K562 (cell line): Measurements from ENCODE around the gene DESI1. TPM values are rescaled to one million over a fixed set of nuclear protein-coding genes. Genes with fewer than 3 reads are reported as not detected.

Source experiments
- ATAC-seq: fragments of 200-7000 bp; cut with Tn5 transposase; 3 replicates; pipeline ENCODE4 v1.9.1; 2020; ENCODE audit warnings: moderate library complexity
- BruUV-seq: library from RNA; stranded (reverse); fragments of 400-500 nt; replicated peaks from 2 replicates; lab custom pipeline; 2021; lab: Mats Ljungman, UMichigan
- CTCF ChIA-PET: fragments of 300-600 bp; formaldehyde crosslinking; extraction: SDS; loops from one replicate; lab custom pipeline; 2021; ENCODE audit warnings: low intra/inter-chr PET ratio; lab: Yijun Ruan, JAX
- POLR2A ChIA-PET: fragments of 300-600, 350-650 bp; sonication (Branson Sonifier 250); formaldehyde crosslinking; extraction: SDS; loops from one replicate; lab custom pipeline; 2021; ENCODE audit warnings: antibody characterized with exemption, inconsistent platforms; lab: Yijun Ruan, JAX
- DNase-seq, 4 experiments: peaks; one replicate each; pipeline versions ENCODE4 v3.0.0 to v3.0.0-alpha.2; 2011 to 2018; ENCODE audit warnings: low spot score in 3 of 4, mixed read lengths in 3 of 4; ENCODE audit errors: extremely low read depth in 1 of 4
- FAIRE-seq: peaks from 2 replicates; lab custom pipeline; 2011; peaks lifted over from hg19 to GRCh38; lab: Jason Lieb, UNC
- H2AFZ ChIP-seq: 2 replicates; pipeline ENCODE4 v1.6.0; 2011; ENCODE audit warnings: low read depth, low read length, control low read depth, inconsistent platforms
- H3K27ac ChIP-seq: fragments of 200-600 bp; 3 replicates; pipeline ENCODE4 v1.8.0; 2011; ENCODE audit warnings: low read depth, mild to moderate bottlenecking, control low read depth, inconsistent platforms, low read length, moderate library complexity, mixed read lengths; ENCODE audit errors: extremely low read depth
- H3K27me3 ChIP-seq, 2 experiments: fragments of 300-600 bp in 1 of 2; 2 replicates in 1 of 2; 3 replicates in 1 of 2; pipeline versions ENCODE4 v1.6.0 to v1.8.0; 2011; ENCODE audit warnings: inconsistent platforms in 2 of 2, low read length in 2 of 2, mild to moderate bottlenecking in 1 of 2, mixed read lengths in 1 of 2, moderate library complexity in 1 of 2; ENCODE audit not compliant: control insufficient read depth in 2 of 2, insufficient read depth in 2 of 2
- H3K36me3 ChIP-seq: fragments of 300-600 bp; 3 replicates; pipeline ENCODE4 v1.8.0; 2011; ENCODE audit warnings: mild to moderate bottlenecking, low read length, inconsistent platforms; ENCODE audit not compliant: control insufficient read depth, insufficient read depth
- H3K4me1 ChIP-seq, 2 experiments: fragments of 200-600 bp in 1 of 2; replicated peaks in 1 of 2; 2 replicates in 1 of 2; 3 replicates in 1 of 2; pipeline versions ENCODE4 v1.5.1 to v1.8.0; 2011; ENCODE audit warnings: inconsistent platforms in 2 of 2, low read length in 2 of 2, mild to moderate bottlenecking in 1 of 2, mixed read lengths in 1 of 2, moderate library complexity in 1 of 2; ENCODE audit not compliant: control insufficient read depth in 2 of 2, insufficient read depth in 2 of 2
- H3K4me2 ChIP-seq: 2 replicates; pipeline ENCODE4 v1.6.1; 2011; ENCODE audit warnings: low read length, control low read depth, inconsistent platforms, mixed read lengths; ENCODE audit not compliant: insufficient read depth
- H3K4me3 ChIP-seq: fragments of 200-600 bp; sonication (generic), shearing (Covaris generic); 2 replicates; pipeline ENCODE4 v1.5.1; 2016; ENCODE audit warnings: control low read depth, inconsistent platforms
- H3K79me2 ChIP-seq: fragments of 200-600 bp; 3 replicates; pipeline ENCODE4 v1.8.0; 2011; ENCODE audit warnings: low read length, inconsistent platforms; ENCODE audit not compliant: control insufficient read depth, insufficient read depth
- H3K9ac ChIP-seq, 2 experiments: 2 replicates each; pipeline versions ENCODE4 v1.6.0 to v1.6.1; 2011; ENCODE audit warnings: low read depth in 2 of 2, low read length in 2 of 2, control low read depth in 1 of 2, inconsistent platforms in 1 of 2, mild to moderate bottlenecking in 1 of 2, mixed read lengths in 1 of 2; ENCODE audit not compliant: insufficient read depth in 1 of 2
- H3K9me1 ChIP-seq: one replicate; pipeline ENCODE4 v1.6.0; 2011; ENCODE audit warnings: inconsistent platforms, mild to moderate bottlenecking, low read length, moderate library complexity; ENCODE audit not compliant: control insufficient read depth, insufficient read depth
- H3K9me3 ChIP-seq: replicated peaks from 2 replicates; pipeline ENCODE4 v1.5.1; 2011; ENCODE audit warnings: low read depth, low read length, inconsistent platforms; ENCODE audit not compliant: control insufficient read depth, insufficient read depth
- H4K20me1 ChIP-seq: replicated peaks from 2 replicates; pipeline ENCODE4 v1.6.1; 2011; ENCODE audit warnings: low read length, inconsistent platforms, mixed read lengths; ENCODE audit not compliant: control insufficient read depth, insufficient read depth
- BCOR ChIP-seq: fragments of 450-650 bp; IDR thresholded peaks from 2 replicates; pipeline ENCODE4 v1.6.1; 2016
- CBX8 ChIP-seq: fragments of 200-600 bp; sonication (generic); IDR thresholded peaks from 2 replicates; pipeline ENCODE4 v1.6.1; 2012; ENCODE audit warnings: borderline replicate concordance, mixed run types, low read depth, mild to moderate bottlenecking, moderate library complexity, mixed read lengths, low read length, control low read depth, inconsistent platforms; ENCODE audit not compliant: poor library complexity, severe bottlenecking; ENCODE audit errors: extremely low read depth
- EGR1 ChIP-seq: fragments of 450-650 bp; conservative IDR thresholded peaks from 2 replicates; pipeline ENCODE4 v1.6.1; 2017; ENCODE audit warnings: mild to moderate bottlenecking
- EP400 ChIP-seq: fragments of 450-650 bp; IDR thresholded peaks from 2 replicates; pipeline ENCODE4 v1.6.1; 2017; ENCODE audit warnings: antibody characterized with exemption, mild to moderate bottlenecking, moderate library complexity
- FOXA3 ChIP-seq, 2 experiments: fragments of 450-650 bp in 1 of 2; sonication (generic) in 1 of 2; formaldehyde crosslinking; IDR thresholded peaks in 1 of 2; conservative IDR thresholded peaks in 1 of 2; 2 replicates each; pipeline versions ENCODE4 v1.4.0 to v1.8.0; 2020 to 2022; ENCODE audit warnings: mild to moderate bottlenecking in 2 of 2, missing genetic modification reagents in 1 of 2
- HDAC6 ChIP-seq: IDR thresholded peaks from 2 replicates; pipeline ENCODE4 v1.6.1; 2012; ENCODE audit warnings: low read depth, mild to moderate bottlenecking, control low read depth, inconsistent platforms, low read length, moderate library complexity
- HMBOX1 ChIP-seq: sonication (generic); IDR thresholded peaks from 2 replicates; pipeline ENCODE4 v1.6.1; 2016
- KDM1A ChIP-seq, 2 experiments: fragments of 450-650 bp; IDR thresholded peaks; 2 replicates each; pipeline ENCODE4 v1.6.1; 2016; ENCODE audit warnings: mild to moderate bottlenecking in 2 of 2
- MAFK ChIP-seq: IDR thresholded peaks from 2 replicates; pipeline ENCODE4 v1.6.1; 2011; ENCODE audit warnings: low read length, improper control_type of control experiment
- MNT ChIP-seq, 2 experiments: fragments of 450-650 bp; conservative IDR thresholded peaks; 2 replicates each; pipeline ENCODE4 v1.6.1; 2017; ENCODE audit warnings: mild to moderate bottlenecking in 2 of 2, moderate library complexity in 2 of 2
- NR4A1 ChIP-seq, 2 experiments: fragments of 250-450 bp in 1 of 2; fragments of 450-650 bp in 1 of 2; sonication (Bioruptor Pico) in 1 of 2; IDR thresholded peaks; 2 replicates each; pipeline versions ENCODE4 v1.4.0 to v1.6.1; 2016 to 2020; ENCODE audit warnings: mild to moderate bottlenecking in 2 of 2, missing compliant biosample characterization in 1 of 2, missing genetic modification characterization in 1 of 2, moderate library complexity in 1 of 2
- POLR2A ChIP-seq: fragments of 450-650 bp; conservative IDR thresholded peaks from 2 replicates; pipeline ENCODE4 v1.6.1; 2016
- POU5F1 ChIP-seq: fragments of 150-350 bp; IDR thresholded peaks from 2 replicates; pipeline ENCODE4 v1.6.1; 2014; ENCODE audit warnings: borderline replicate concordance, low read length, low read depth, mild to moderate bottlenecking; ENCODE audit not compliant: partially characterized antibody
- RAD21 ChIP-seq, 2 experiments: fragments of 250-450 bp in 1 of 2; fragments of 450-650 bp in 1 of 2; sonication (Bioruptor Pico) in 1 of 2; formaldehyde crosslinking in 1 of 2; IDR thresholded peaks in 1 of 2; conservative IDR thresholded peaks in 1 of 2; 2 replicates each; pipeline versions ENCODE4 v1.4.0 to v1.8.0; 2020 to 2022; ENCODE audit warnings: mild to moderate bottlenecking in 2 of 2, moderate library complexity in 1 of 2
- RBM25 ChIP-seq: fragments of 200-400 bp; formaldehyde crosslinking; IDR thresholded peaks from 2 replicates; pipeline ENCODE4 v1.6.1; 2018; ENCODE audit warnings: low read length, low read depth, moderate library complexity; ENCODE audit not compliant: severe bottlenecking
- USF1 ChIP-seq: sonication (generic); formaldehyde crosslinking; IDR thresholded peaks from 2 replicates; pipeline ENCODE4 v1.9.0; 2022; ENCODE audit warnings: mild to moderate bottlenecking, missing genetic modification reagents
- ZFP30 ChIP-seq: fragments of 250-450 bp; sonication (Bioruptor Pico); IDR thresholded peaks from 2 replicates; pipeline ENCODE4 v1.8.0; 2022; ENCODE audit warnings: moderate library complexity, mild to moderate bottlenecking, inconsistent platforms, borderline replicate concordance
- ZFP36 ChIP-seq: fragments of 150-350 bp; IDR thresholded peaks from 2 replicates; pipeline ENCODE4 v1.6.1; 2018; ENCODE audit warnings: low read length, low read depth; ENCODE audit not compliant: partially characterized antibody
- ZNF668 ChIP-seq: fragments of 250-450 bp; sonication (Bioruptor Pico); IDR thresholded peaks from 2 replicates; pipeline ENCODE4 v1.8.0; 2022; ENCODE audit warnings: mild to moderate bottlenecking, inconsistent platforms
- ZNF75A ChIP-seq: fragments of 450-650 bp; formaldehyde crosslinking; IDR thresholded peaks from 2 replicates; pipeline ENCODE4 v1.4.0; 2020; ENCODE audit warnings: mild to moderate bottlenecking
- WGBS: fragments of 100-300 bp; shearing (Covaris generic); methylation state at CpG from one replicate; pipeline ENCODE4 v1.1.6; 2016; ENCODE audit warnings: low coverage, mixed read lengths; ENCODE audit not compliant: insufficient coverage; ENCODE audit errors: missing lambda C conversion rate; 5-methylcytosine and 5-hydroxymethylcytosine counted together
- in situ Hi-C: fragments of 300-500 bp; cut with MboI; formaldehyde crosslinking; loops from 4 replicates; pipeline ENCODE4 v1.15.0; 2018; ENCODE audit warnings: inconsistent platforms, mixed read lengths
- intact Hi-C: fragments of 100-400 bp; cut with micrococcal nuclease; formaldehyde crosslinking; loops from 2 replicates; pipeline ENCODE4 v1.14.2; 2022
- polyA plus RNA-seq, 8 experiments: library from polyadenylated mRNA; depleted of rRNA in 4 of 8; stranded (reverse) in 5 of 8; unstranded in 3 of 8; fragments of >200 nt; fragmentation: Nextera tagmentation in 2 of 8; fragmentation: Illumina TruSeq in 1 of 8; extraction: Ambion mirVana in 2 of 8; extraction: Trizol in 1 of 8; gene quantifications; 2 replicates each; pipeline versions ENCODE4 v1.2.1 to v1.2.3, GENCODE V29; 2011 to 2014; ENCODE audit warnings: inconsistent platforms in 1 of 8, missing spikeins in 1 of 8
- total RNA-seq, 7 experiments: library from RNA; depleted of rRNA in 6 of 7; stranded (reverse); fragments of >200 nt in 6 of 7; fragmentation: Illumina TruSeq in 2 of 7; extraction: Trizol in 2 of 7; gene quantifications; 2 replicates each; pipeline versions ENCODE4 v1.2.1 to v1.2.3, GENCODE V29; 2011 to 2021; ENCODE audit warnings: low replicate concordance in 1 of 7

Gene DESI1
- total and polyA plus RNA-seq, 9 of the 15 experiments (the other 6 are each of a cell fraction or from before 2014, with no cell fraction given): 7.2 to 45.9 (median 29.8) TPM

GRCh38 chr22:41595703-41596102 lies 25.1 kb downstream of the DESI1 start:
- Histone ChIP-seq H3K36me3 (peaks cover 7% of the 10 kb centered on the region; the same call in 2 of the 3 replicates), H3K4me1 (peaks cover 22 to 35% of the 10 kb centered on the region in 2 experiments), H2AFZ (no peak overlapping the region), H3K9me1 (peaks cover 6% of the 10 kb centered on the region), H3K27ac (no peak overlapping the region), H4K20me1 (no peaks in the 10 kb centered on the region), H3K27me3 (no peaks in the 10 kb centered on the region), H3K9ac (peak overlapping the region in 1 of 2 experiments; percentile 55; a peak in 1 of 4 replicates), H3K4me3 (no peak overlapping the region), H3K4me2 (no peak overlapping the region), H3K79me2 (no peaks in the 10 kb centered on the region), H3K9me3 (no peaks in the 10 kb centered on the region)
- 90% methylated on average over 5 of the region's 5 CpGs for WGBS
- FAIRE-seq (no peak), ATAC-seq (no peak), DNase-seq (no peak)
- intact Hi-C loops: loop anchor here (2.0 kb wide), 1 partner anchor 19 kb away; no protein-coding TSS in a partner anchor
- POLR2A ChIA-PET: no interaction called here
- in situ Hi-C loops: no loop called here
- CTCF ChIA-PET: no interaction called here
- BruUV-seq: no TSS peak
- TF ChIP-seq HMBOX1 (no peak), FOXA3 (CRISPR knock-in tag; conservative IDR thresholded peaks at IDR 0.05 in 1 of 2, IDR thresholded peaks at IDR 0.05 in 1 of 2) (no peak), CBX8 (no peak), RAD21 (CRISPR knock-in tag; conservative IDR thresholded peaks at IDR 0.05 in 1 of 2, IDR thresholded peaks at IDR 0.05 in 1 of 2) (no peak), ZNF75A (no peak), ZFP30 (CRISPR knock-in tag) (no peak), POLR2A (0 out of 2 replicates have a peak, but pooled peaks have one; percentile 12), EP400 (no peak), MNT (conservative IDR thresholded peaks at IDR 0.05) (no peak), ZNF668 (CRISPR knock-in tag) (no peak), POU5F1 (no peak), ZFP36 (peak; percentile 64), BCOR (peak; percentile 61; the same call in 1 of the 2 replicates), USF1 (CRISPR knock-in tag) (no peak), HDAC6 (no peak), MAFK (no peak), RBM25 (peak; percentile 75), EGR1 (no peak), KDM1A (IDR thresholded peaks at IDR 0.05) (peak in 1 of 2 experiments; percentile 45; a peak in 1 of 4 replicates), NR4A1 (CRISPR knock-in tag; IDR thresholded peaks at IDR 0.05) (no peak), NR4A1 (tag; IDR thresholded peaks at IDR 0.05) (no peak)
